Activated naive CD8-positive, alpha-beta T cell treated with anti-CD3 and anti-CD28 coated beads for 36 hours (primary cell): ENCODE data around the gene SLC4A7. TPM values are rescaled to one million over a fixed set of nuclear protein-coding genes. Genes with fewer than 3 reads are reported as not detected.

Experiments
- DNase-seq: peaks from one replicate; pipeline ENCODE4 v3.0.0; 2021
- H3K27ac Mint-ChIP-seq: one replicate; pipeline ENCODE4 v1.8.0; 2022; ENCODE audit warnings: mild to moderate bottlenecking, moderate library complexity, mixed read lengths
- H3K27me3 Mint-ChIP-seq: one replicate; pipeline ENCODE4 v1.8.0; 2022; ENCODE audit warnings: mild to moderate bottlenecking, mixed read lengths
- H3K36me3 Mint-ChIP-seq: one replicate; pipeline ENCODE4 v1.8.0; 2021; ENCODE audit warnings: mild to moderate bottlenecking, mixed read lengths
- H3K4me1 Mint-ChIP-seq: one replicate; pipeline ENCODE4 v1.8.0; 2021; ENCODE audit warnings: mixed read lengths
- H3K4me3 Mint-ChIP-seq: one replicate; pipeline ENCODE4 v1.8.0; 2022; ENCODE audit warnings: mild to moderate bottlenecking, moderate library complexity, mixed read lengths
- H3K9me3 Mint-ChIP-seq: one replicate; pipeline ENCODE4 v1.8.0; 2022; ENCODE audit warnings: mixed read lengths
- total RNA-seq, 2 experiments: library from RNA; stranded (reverse); gene quantifications; one replicate each; pipeline ENCODE4 v1.2.3, GENCODE V29; 2021

The SLC4A7 gene
- total RNA-seq, 2 experiments from 2014 or later = 41.8 to 45.7 TPM

DNA sequence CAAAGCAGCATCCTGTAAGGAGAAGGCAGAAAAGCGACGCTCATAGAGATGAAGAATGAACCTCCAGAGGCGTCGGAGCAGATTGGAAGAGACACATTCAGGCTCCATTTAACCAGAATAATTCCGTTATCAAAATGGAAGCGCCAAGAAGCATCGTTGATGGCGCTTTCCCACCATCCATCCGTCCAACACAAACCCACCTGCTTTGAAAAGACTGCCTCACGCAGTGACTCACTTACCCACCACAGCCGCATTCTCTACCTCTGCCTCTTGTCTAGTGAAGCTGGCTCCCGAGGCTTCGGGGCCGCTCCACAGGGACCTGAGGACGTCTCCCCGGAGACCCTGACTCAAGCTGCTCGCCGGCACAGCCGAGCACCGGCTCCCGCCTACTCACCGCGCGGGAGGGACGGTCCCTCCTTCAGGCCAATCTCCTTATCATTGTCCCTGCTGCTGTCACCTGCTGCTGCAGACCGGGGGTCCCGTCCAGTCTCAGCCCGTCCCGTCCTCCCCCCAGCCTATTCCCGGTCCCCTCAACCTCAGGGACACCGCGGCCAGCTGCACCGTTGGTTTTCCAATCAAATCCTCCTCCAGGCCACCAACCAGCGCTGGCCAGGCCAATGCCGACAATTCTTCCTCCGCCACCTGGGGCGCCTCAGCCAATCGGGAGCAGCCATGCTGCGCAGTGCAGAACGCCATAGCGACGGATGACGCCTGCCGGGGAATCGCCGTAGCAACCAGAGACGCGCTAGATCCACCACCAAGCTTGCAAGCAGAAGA lies 115.2 kb downstream of the SLC4A7 start, which contains the start of gene NEK10:
TSS of gene NEK10 (minus strand) at position 553 of the 777 bp plus-strand sequence. CDS start 16,501 bp downstream, outside the sequence.
- Mint-ChIP-seq H3K4me1 (peaks cover 12% of the 10 kb centered on the region), H3K36me3 (peaks cover 3% of the 10 kb centered on the region), H3K4me3 (peak within 1 kb of the TSS; percentile 94), H3K9me3 (no peaks in the 10 kb centered on the region), H3K27ac (peak within 1 kb of the TSS; percentile 79), H3K27me3 (no peaks in the 10 kb centered on the region)
- DNase-seq = peak; percentile 90

DNA sequence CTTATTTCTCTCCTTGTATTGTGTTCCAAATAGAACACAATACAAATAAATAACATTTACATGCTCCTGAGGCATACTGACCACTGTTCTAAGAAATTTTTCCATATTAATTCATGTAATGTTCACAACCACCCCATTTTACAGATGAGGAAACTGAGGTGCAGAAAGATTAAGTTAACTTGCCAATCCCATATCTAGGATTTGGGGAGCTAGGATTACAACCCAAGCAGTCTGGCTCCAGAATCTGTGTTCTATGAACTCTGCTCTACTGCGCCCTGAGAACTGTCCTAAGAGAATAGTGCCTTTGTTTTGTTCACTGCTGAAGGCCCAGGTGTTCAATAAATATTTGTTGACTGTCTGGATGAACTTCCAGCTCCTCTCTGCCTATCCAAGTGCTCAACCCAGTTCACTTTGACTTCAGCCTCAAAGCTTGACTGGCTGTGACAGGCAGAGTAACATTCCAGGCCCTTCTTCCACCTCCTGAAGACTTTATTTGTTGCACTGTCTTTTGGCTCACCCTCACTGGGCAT lies 118.1 kb downstream of the SLC4A7 start:
- Mint-ChIP-seq H3K9me3 (no peaks in the 10 kb centered on the region), H3K27ac (no peak overlapping the region), H3K27me3 (no peaks in the 10 kb centered on the region), H3K36me3 (peaks cover 3% of the 10 kb centered on the region), H3K4me3 (no peak overlapping the region), H3K4me1 (peaks cover 12% of the 10 kb centered on the region)
- DNase-seq = no peak

DNA sequence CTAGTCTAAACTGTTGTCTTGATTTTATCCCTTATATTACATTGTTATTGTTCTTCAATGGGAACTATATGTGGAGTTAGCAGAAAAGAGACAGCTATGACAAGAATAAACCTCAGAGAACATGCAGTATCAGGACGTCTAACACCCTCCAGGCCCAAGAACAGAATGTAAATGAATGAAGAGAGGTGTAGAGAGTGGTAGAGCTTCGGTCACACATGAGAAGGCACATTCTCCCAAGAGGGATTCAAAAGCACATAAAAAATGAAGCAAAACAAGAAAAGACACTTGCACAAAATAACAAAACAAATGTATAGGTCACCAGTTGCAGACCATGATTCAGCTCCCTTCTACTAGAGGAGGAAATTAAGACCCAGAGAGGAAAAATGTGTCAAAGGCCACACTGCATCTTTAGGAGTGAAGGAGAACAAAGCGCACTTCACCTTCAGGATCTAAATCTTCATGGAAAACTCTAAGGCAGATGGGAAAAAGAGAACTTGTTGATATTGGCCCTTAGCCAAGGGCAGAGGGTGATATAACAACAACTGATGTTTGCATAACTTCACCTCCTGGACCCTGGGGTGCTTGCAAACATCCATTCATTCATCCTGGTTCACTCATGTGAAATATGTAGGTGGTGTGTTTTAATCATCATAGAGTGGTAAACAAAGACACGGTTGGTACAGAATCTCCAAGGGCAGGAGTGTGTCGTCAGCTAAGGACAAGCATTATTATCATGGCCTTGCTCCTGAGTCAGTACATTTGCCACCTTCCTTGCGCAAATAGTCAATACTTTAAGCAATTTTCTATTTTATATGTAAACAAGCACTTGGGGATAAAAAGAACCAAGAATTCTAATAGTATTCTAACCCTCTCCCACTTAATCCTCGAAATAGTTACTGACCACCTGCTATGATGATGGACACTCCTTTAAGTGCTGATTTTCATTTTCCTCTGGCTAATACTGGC lies 123.8 kb downstream of the SLC4A7 start:
- no peak for DNase-seq
- Mint-ChIP-seq H3K27ac (no peak overlapping the region), H3K27me3 (no peaks in the 10 kb centered on the region)

DNA sequence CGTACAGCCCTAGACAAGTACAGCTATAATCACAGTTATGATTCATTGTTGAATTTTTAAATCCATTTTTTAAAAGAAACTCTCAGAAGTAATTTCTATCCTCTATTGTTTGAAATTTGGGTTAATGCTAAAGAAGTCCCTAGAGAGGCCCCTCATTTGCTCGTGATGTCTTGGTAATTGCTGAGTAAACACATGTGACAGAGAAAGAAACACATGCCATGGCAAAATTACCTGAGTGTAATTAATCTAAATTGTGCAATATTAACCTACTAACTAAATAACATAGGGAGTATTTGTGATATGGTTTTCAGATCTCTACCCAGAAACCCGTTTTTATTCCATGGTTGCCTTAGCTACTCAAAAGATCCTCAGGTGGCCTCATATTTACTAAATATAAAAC lies 125.8 kb downstream of the SLC4A7 start:
- Mint-ChIP-seq H3K36me3 (no peaks in the 10 kb centered on the region), H3K4me3 (no peak overlapping the region), H3K27me3 (no peaks in the 10 kb centered on the region), H3K9me3 (no peaks in the 10 kb centered on the region), H3K27ac (no peak overlapping the region), H3K4me1 (peaks cover 17% of the 10 kb centered on the region)
- no peak for DNase-seq

More for the DNA sequence above, 123.8 kb downstream of the SLC4A7 start:
- Mint-ChIP-seq H3K4me1 (peaks cover 17% of the 10 kb centered on the region), H3K9me3 (no peaks in the 10 kb centered on the region), H3K4me3 (no peak overlapping the region), H3K36me3 (no peaks in the 10 kb centered on the region)

DNA sequence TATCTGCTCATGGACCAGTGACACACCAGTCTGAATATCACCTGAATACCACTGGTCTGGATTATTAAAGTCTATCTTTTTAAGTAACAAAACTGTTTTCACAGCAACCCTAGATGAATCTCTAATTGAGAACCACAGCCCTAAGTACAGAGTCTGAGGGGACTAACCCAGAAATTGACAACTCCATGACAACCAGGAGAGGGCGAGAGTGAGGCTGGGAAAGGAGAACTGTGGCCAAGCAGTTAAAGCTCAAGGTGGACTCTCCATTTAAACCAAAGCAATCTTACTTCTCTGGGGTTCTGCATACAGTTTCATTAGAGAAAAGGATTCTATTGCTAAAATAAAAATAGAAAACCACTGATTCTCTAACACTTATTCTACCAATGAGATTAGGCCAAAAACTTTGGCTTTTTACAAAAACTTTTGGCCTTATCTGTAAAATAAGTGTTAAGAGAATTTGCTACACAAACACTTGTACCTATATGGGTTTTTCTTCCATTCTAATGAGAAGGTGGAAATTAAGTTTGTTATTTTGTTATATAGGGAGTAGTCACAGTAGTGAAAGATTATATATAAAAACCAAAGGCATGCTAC lies 126.4 kb downstream of the SLC4A7 start:
- peaks cover 17% of the 10 kb centered on the region for H3K4me1 Mint-ChIP-seq
- peak; percentile 32 for DNase-seq
- no peak overlapping the region for H3K27ac Mint-ChIP-seq
- no peaks in the 10 kb centered on the region for H3K9me3 Mint-ChIP-seq
- H3K36me3 Mint-ChIP-seq = no peaks in the 10 kb centered on the region
- no peak overlapping the region for H3K4me3 Mint-ChIP-seq
- no peaks in the 10 kb centered on the region for H3K27me3 Mint-ChIP-seq

DNA sequence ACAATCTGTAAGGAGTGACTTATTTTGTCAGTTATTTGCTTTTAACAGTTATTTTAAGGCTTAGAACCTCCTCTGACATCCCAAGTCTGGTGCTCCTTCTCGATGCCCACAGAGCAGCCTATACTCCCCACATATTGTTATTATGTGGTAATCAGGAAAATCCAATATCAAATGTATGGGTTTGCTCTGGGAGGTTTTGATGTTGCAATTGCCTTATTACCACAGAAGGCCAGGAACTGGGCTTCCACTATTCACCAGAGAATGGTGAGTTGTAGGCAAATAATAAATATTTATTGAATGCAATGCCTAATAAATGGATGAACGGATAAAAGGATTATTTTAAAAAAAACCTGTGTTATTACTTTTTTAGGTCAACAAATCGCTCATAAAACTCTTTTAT lies 127.2 kb downstream of the SLC4A7 start:
- Mint-ChIP-seq H3K4me1 (peaks cover 17% of the 10 kb centered on the region), H3K27me3 (no peaks in the 10 kb centered on the region), H3K9me3 (no peaks in the 10 kb centered on the region), H3K27ac (no peak overlapping the region), H3K4me3 (no peak overlapping the region), H3K36me3 (no peaks in the 10 kb centered on the region)
- no peak for DNase-seq

DNA sequence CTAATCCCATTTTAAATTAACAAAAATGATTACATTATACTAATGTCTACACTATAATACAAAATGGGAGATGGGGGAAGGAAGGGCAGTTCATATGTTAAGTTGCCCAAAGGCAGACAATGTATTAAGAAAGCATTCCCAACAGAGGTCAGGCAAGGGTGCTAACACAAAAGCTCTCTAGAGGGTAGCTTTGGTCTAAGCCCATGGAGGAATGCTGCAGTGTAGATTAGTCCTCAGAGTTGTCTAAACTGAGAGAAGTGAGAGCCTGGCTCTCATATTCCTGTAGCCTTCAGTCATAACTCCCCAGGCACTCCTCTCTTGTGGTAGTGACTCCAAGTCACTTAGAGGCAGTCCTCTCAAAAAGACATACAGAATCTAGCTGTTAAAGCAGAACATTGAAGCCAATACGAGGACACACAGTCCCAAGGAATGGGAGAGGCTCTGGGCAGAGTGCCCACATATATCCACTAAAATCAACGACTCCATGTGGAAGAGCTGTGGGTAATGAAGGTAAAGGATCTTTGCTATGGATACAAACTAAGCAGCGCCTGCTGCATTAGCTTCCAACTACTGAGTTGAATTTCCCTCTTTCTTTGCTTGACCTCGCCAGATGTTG lies 129.5 kb downstream of the SLC4A7 start:
- DNase-seq = no peak
- no peaks in the 10 kb centered on the region for H3K9me3 Mint-ChIP-seq

DNA sequence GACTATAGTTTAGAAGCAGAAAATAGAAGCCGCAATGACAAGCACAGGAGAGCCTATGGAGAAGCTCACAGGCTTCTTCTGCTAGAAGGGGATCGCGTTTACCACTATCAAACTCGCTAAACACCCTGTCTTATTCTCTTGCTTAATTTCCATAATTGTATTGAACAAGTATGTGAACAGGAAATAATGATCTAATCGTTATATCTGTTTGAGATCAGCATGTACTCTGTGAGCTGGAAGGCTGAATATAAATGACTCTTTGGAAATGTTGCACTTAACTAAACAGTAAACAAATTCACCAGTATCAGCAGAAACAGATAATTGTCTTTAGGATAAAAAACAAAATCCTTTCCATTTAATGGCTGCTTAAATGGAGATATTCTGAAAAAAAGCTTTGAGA lies 130.0 kb downstream of the SLC4A7 start:
- H3K9me3 Mint-ChIP-seq = no peaks in the 10 kb centered on the region
- H3K27me3 Mint-ChIP-seq = peaks cover 4% of the 10 kb centered on the region
- no peaks in the 10 kb centered on the region for H3K36me3 Mint-ChIP-seq
- peaks cover 8% of the 10 kb centered on the region for H3K4me1 Mint-ChIP-seq
- H3K27ac Mint-ChIP-seq = no peak overlapping the region
- DNase-seq = no peak
- H3K4me3 Mint-ChIP-seq = no peak overlapping the region

More for the DNA sequence above, 129.5 kb downstream of the SLC4A7 start:
- Mint-ChIP-seq H3K4me3 (no peak overlapping the region), H3K36me3 (no peaks in the 10 kb centered on the region), H3K27me3 (peaks cover 4% of the 10 kb centered on the region), H3K27ac (no peak overlapping the region), H3K4me1 (peaks cover 13% of the 10 kb centered on the region)

DNA sequence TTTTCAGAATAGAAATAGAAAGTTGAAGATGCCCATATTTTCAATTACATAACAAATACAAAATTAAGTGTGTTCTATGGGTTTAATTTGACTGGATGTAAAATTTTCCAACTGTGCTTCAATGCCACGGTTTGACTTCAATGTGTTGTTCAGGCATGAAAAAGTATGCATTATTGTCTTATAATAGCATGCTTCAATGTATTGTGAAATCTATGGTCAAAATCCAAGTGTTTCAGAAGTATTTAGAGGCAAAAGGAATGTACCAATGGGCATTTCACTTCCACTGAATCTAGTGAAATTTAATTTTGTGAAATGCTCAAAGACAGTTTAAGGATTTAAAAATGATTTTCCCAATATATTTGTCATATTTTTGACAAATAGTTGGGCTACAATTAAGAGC lies 131.0 kb downstream of the SLC4A7 start:
- Mint-ChIP-seq H3K27me3 (peaks cover 4% of the 10 kb centered on the region), H3K27ac (no peak overlapping the region), H3K4me3 (no peak overlapping the region), H3K36me3 (no peaks in the 10 kb centered on the region), H3K9me3 (no peaks in the 10 kb centered on the region), H3K4me1 (peaks cover 4% of the 10 kb centered on the region)
- no peak for DNase-seq

DNA sequence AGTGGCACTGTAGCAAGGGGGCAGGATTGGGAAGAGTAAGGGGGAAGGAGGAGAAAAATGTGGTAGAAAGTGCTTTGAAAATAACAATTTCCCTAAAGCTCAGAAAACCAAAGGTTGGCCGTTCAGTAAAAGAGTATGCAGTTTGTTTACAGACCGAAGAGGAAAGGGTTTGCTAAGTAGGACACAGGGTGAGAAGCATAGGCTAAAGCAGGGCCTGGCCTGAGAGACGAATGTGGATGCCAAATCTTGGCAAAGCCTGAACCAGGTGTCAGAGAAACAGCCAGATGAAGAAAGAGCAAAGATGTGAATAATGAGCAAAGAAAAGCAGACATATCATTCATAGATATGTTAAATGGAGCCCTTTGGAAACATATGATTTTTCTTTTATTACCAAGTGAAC lies 132.1 kb downstream of the SLC4A7 start:
- no peaks in the 10 kb centered on the region for H3K4me1 Mint-ChIP-seq
- no peak overlapping the region for H3K27ac Mint-ChIP-seq
- H3K9me3 Mint-ChIP-seq = no peaks in the 10 kb centered on the region
- H3K27me3 Mint-ChIP-seq = peaks cover 4% of the 10 kb centered on the region
- H3K4me3 Mint-ChIP-seq = no peak overlapping the region
- no peaks in the 10 kb centered on the region for H3K36me3 Mint-ChIP-seq
- DNase-seq = no peak

DNA sequence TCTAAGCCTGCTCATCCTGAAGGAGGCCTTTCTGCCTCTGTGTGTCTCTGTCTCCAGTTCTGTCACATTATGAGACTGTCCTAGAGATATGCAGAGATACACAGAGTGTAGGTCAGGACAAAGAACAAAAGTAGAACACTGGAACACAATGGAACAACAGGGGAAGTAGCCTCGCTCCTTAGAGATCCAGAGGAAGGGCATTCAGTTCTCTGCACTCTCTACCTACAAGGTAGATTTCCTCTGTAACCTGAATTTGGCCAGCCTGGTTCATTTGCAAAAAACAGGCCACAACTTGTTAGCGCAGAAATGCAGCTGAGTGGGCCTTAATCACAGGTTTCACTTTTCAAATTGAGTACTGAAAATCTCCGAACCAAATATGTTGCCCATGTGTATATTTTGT lies 134.4 kb downstream of the SLC4A7 start:
- Mint-ChIP-seq H3K4me3 (no peak overlapping the region), H3K36me3 (no peaks in the 10 kb centered on the region), H3K27me3 (peaks cover 4% of the 10 kb centered on the region), H3K9me3 (no peaks in the 10 kb centered on the region), H3K4me1 (no peaks in the 10 kb centered on the region), H3K27ac (no peak overlapping the region)
- DNase-seq = no peak

DNA sequence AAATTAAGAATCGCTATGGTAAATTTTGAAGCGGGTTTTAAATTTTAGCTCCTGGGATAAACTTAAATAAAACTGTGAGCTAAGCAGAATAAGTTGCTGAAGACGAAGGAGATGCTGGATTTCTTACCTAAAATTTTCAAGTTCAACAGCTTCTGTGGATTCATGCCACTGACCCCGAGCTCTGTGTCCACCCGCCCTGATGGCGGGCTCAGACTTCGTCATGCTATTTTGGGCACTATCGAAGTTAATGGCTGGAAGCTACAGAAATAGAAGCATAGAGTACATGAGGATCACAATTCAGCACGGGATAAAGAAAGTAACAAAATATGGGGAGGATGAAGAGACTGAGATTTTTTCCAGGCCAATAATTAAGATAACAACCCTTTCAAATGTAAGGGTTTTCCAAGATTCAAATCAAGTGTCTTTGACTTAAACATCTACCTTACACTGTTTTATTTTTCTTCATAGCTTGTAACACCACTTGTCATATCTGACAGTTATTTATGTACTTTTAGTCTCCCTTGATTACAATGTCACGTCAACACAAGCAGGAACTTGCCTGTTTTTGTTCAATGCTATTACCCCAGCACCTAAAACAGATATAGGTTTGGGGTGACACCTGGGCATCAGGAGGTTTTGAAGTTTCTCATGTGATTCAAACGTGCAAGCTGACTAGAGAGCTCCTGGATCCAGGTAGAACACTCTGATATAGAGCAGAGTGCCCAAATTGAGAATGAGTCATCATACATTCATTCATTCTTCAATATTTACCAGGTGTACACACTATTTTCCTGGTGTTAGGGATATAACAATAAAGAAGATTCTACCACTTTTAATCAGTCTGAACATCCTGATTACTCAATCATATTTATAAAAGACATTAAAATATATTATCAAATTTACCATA lies 138.0 kb downstream of the SLC4A7 start:
- H3K27ac Mint-ChIP-seq = no peak overlapping the region
- no peaks in the 10 kb centered on the region for H3K4me1 Mint-ChIP-seq
- H3K4me3 Mint-ChIP-seq = no peak overlapping the region
- peaks cover 4% of the 10 kb centered on the region for H3K27me3 Mint-ChIP-seq
- H3K9me3 Mint-ChIP-seq = no peaks in the 10 kb centered on the region
- H3K36me3 Mint-ChIP-seq = no peaks in the 10 kb centered on the region
- DNase-seq = no peak

DNA sequence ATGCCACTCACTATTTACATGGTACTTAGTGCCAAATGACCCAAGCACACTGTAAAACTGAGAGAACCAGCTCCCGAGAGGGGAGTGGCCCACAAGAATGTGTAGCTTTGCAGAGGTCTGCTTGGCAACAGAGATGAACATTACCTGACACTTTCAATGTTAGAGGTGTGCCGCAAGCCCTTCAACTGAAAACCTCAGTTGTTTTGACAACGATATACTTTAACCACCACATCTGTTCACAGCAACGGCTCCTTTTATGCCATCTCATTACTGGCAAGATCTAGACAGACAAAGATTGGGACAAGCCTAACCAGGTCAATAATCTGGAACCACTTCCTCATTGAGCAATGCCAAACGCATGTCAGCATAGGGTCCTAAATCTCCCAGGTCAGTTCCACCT lies 138.7 kb downstream of the SLC4A7 start:
- DNase-seq = no peak

DNA sequence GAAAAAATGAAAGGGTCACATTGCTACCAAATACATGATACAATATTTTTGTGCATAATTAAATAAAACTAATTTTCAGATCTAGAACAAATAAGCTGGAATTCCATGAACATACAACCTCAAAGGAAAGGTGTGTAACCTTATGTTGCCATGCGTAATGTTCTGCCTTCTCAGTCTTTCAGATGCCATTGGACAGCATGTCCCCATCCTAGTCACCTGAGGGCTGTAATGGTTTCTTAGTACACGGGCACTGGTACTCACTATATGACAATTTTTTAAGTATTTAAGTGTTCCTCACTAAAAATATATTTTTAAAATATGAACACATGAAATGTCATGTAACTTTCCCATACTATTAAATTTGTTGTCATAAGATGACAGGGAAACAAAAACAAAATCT lies 139.1 kb downstream of the SLC4A7 start:
- no peaks in the 10 kb centered on the region for H3K27me3 Mint-ChIP-seq
- no peaks in the 10 kb centered on the region for H3K4me1 Mint-ChIP-seq
- no peaks in the 10 kb centered on the region for H3K9me3 Mint-ChIP-seq
- no peak for DNase-seq
- H3K27ac Mint-ChIP-seq = no peak overlapping the region
- H3K4me3 Mint-ChIP-seq = no peak overlapping the region
- no peaks in the 10 kb centered on the region for H3K36me3 Mint-ChIP-seq

More for the DNA sequence above, 138.7 kb downstream of the SLC4A7 start:
- Mint-ChIP-seq H3K4me3 (no peak overlapping the region), H3K4me1 (no peaks in the 10 kb centered on the region), H3K36me3 (no peaks in the 10 kb centered on the region), H3K27ac (no peak overlapping the region), H3K9me3 (no peaks in the 10 kb centered on the region), H3K27me3 (no peaks in the 10 kb centered on the region)
